ENCODE measurements around the gene KCND2.

KCND2 gene

GRCh38 chr7:120725376-120726039, 452.5 kb downstream of the KCND2 start:
- DNase-seq (ENCODE audit: low read depth), result peak; percentile 76
- peak overlapping the region; percentile 74 for H3K4me3 ChIP-seq (ENCODE audit: low read length)
- no peaks in the 10 kb centered on the region for H3K9me3 ChIP-seq (ENCODE audit: control insufficient read depth, low read length)
- no peaks in the 10 kb centered on the region for H3K36me3 ChIP-seq (ENCODE audit: control insufficient read depth, insufficient read depth, low read length, severe bottlenecking)
- H3K4me1 ChIP-seq (ENCODE audit: control insufficient read depth, insufficient read depth, low read length), result peaks cover 20% of the 10 kb centered on the region
- H3K9ac ChIP-seq (ENCODE audit: low read length), result peak overlapping the region; percentile 35
- no peaks in the 10 kb centered on the region for H3K27me3 ChIP-seq (replicated peaks; ENCODE audit: control insufficient read depth, insufficient read depth, low read length)

GRCh38 chr7:120729245-120729644, 456.3 kb downstream of the KCND2 start:
- no peaks in the 10 kb centered on the region for H3K36me3 ChIP-seq (ENCODE audit: control insufficient read depth, insufficient read depth, low read length, severe bottlenecking)
- DNase-seq (ENCODE audit: low read depth), result no peak
- H3K9me3 ChIP-seq (ENCODE audit: control insufficient read depth, low read length), result no peaks in the 10 kb centered on the region

GRCh38 chr7:120731271-120731670, 458.3 kb downstream of the KCND2 start:
- H3K9ac ChIP-seq (ENCODE audit: low read length), result no peak overlapping the region
- no peak for DNase-seq (ENCODE audit: low read depth)
- no peak overlapping the region for H3K4me3 ChIP-seq (ENCODE audit: low read length)
- H3K27me3 ChIP-seq (replicated peaks; ENCODE audit: control insufficient read depth, insufficient read depth, low read length), result no peaks in the 10 kb centered on the region
- no peaks in the 10 kb centered on the region for H3K36me3 ChIP-seq (ENCODE audit: control insufficient read depth, insufficient read depth, low read length, severe bottlenecking)
- H3K9me3 ChIP-seq (ENCODE audit: control insufficient read depth, low read length), result no peaks in the 10 kb centered on the region
- peaks cover 33% of the 10 kb centered on the region for H3K4me1 ChIP-seq (ENCODE audit: control insufficient read depth, insufficient read depth, low read length)

More at GRCh38 chr7:120729245-120729644, 456.3 kb downstream of the KCND2 start:
- peaks cover 39% of the 10 kb centered on the region for H3K4me1 ChIP-seq (ENCODE audit: control insufficient read depth, insufficient read depth, low read length)
- H3K27me3 ChIP-seq (replicated peaks; ENCODE audit: control insufficient read depth, insufficient read depth, low read length), result no peaks in the 10 kb centered on the region
- H3K4me3 ChIP-seq (ENCODE audit: low read length), result no peak overlapping the region
- no peak overlapping the region for H3K9ac ChIP-seq (ENCODE audit: low read length)

GRCh38 chr7:120732256-120732655, 459.3 kb downstream of the KCND2 start:
- Histone ChIP-seq H3K4me1 (ENCODE audit: control insufficient read depth, insufficient read depth, low read length) (peaks cover 33% of the 10 kb centered on the region), H3K36me3 (ENCODE audit: control insufficient read depth, insufficient read depth, low read length, severe bottlenecking) (no peaks in the 10 kb centered on the region), H3K9ac (ENCODE audit: low read length) (no peak overlapping the region), H3K9me3 (ENCODE audit: control insufficient read depth, low read length) (no peaks in the 10 kb centered on the region), H3K27me3 (replicated peaks; ENCODE audit: control insufficient read depth, insufficient read depth, low read length) (no peaks in the 10 kb centered on the region), H3K4me3 (ENCODE audit: low read length) (no peak overlapping the region)
- DNase-seq (ENCODE audit: low read depth), result no peak

GRCh38 chr7:120733143-120733542, 460.2 kb downstream of the KCND2 start:
- no peaks in the 10 kb centered on the region for H3K36me3 ChIP-seq (ENCODE audit: control insufficient read depth, insufficient read depth, low read length, severe bottlenecking)
- no peaks in the 10 kb centered on the region for H3K9me3 ChIP-seq (ENCODE audit: control insufficient read depth, low read length)
- H3K27me3 ChIP-seq (replicated peaks; ENCODE audit: control insufficient read depth, insufficient read depth, low read length), result no peaks in the 10 kb centered on the region
- H3K9ac ChIP-seq (ENCODE audit: low read length), result no peak overlapping the region
- peak overlapping the region; percentile 19 for H3K4me3 ChIP-seq (ENCODE audit: low read length)
- H3K4me1 ChIP-seq (ENCODE audit: control insufficient read depth, insufficient read depth, low read length), result peaks cover 33% of the 10 kb centered on the region
- DNase-seq (ENCODE audit: low read depth), result no peak

- no peak for DNase-seq (ENCODE audit: low read depth)
- Histone ChIP-seq H3K9me3 (ENCODE audit: control insufficient read depth, low read length) (no peaks in the 10 kb centered on the region), H3K27me3 (replicated peaks; ENCODE audit: control insufficient read depth, insufficient read depth, low read length) (no peaks in the 10 kb centered on the region), H3K4me3 (ENCODE audit: low read length) (no peak overlapping the region), H3K36me3 (ENCODE audit: control insufficient read depth, insufficient read depth, low read length, severe bottlenecking) (no peaks in the 10 kb centered on the region), H3K4me1 (ENCODE audit: control insufficient read depth, insufficient read depth, low read length) (peaks cover 32% of the 10 kb centered on the region), H3K9ac (ENCODE audit: low read length) (no peak overlapping the region)
Measured at GRCh38 chr7:120733835-120734234, 460.9 kb downstream of the KCND2 start.

- no peaks in the 10 kb centered on the region for H3K27me3 ChIP-seq (replicated peaks; ENCODE audit: control insufficient read depth, insufficient read depth, low read length)
- no peak for DNase-seq (ENCODE audit: low read depth)
- H3K9me3 ChIP-seq (ENCODE audit: control insufficient read depth, low read length), result no peaks in the 10 kb centered on the region
- no peaks in the 10 kb centered on the region for H3K36me3 ChIP-seq (ENCODE audit: control insufficient read depth, insufficient read depth, low read length, severe bottlenecking)
- no peak overlapping the region for H3K9ac ChIP-seq (ENCODE audit: low read length)
- H3K4me3 ChIP-seq (ENCODE audit: low read length), result no peak overlapping the region
- H3K4me1 ChIP-seq (ENCODE audit: control insufficient read depth, insufficient read depth, low read length), result peaks cover 21% of the 10 kb centered on the region
Measured at GRCh38 chr7:120735791-120736190, 462.8 kb downstream of the KCND2 start.

GRCh38 chr7:120738816-120739215, 465.8 kb downstream of the KCND2 start:
- Histone ChIP-seq H3K4me1 (ENCODE audit: control insufficient read depth, insufficient read depth, low read length) (peaks cover 3% of the 10 kb centered on the region), H3K9me3 (ENCODE audit: control insufficient read depth, low read length) (no peaks in the 10 kb centered on the region), H3K4me3 (ENCODE audit: low read length) (no peak overlapping the region), H3K36me3 (ENCODE audit: control insufficient read depth, insufficient read depth, low read length, severe bottlenecking) (no peaks in the 10 kb centered on the region), H3K27me3 (replicated peaks; ENCODE audit: control insufficient read depth, insufficient read depth, low read length) (no peaks in the 10 kb centered on the region), H3K9ac (ENCODE audit: low read length) (no peak overlapping the region)
- no peak for DNase-seq (ENCODE audit: low read depth)

GRCh38 chr7:120740348-120740747, 467.4 kb downstream of the KCND2 start:
- Histone ChIP-seq H3K9ac (ENCODE audit: low read length) (peak overlapping the region; percentile 73), H3K9me3 (ENCODE audit: control insufficient read depth, low read length) (no peaks in the 10 kb centered on the region), H3K27me3 (replicated peaks; ENCODE audit: control insufficient read depth, insufficient read depth, low read length) (no peaks in the 10 kb centered on the region), H3K4me1 (ENCODE audit: control insufficient read depth, insufficient read depth, low read length) (no peaks in the 10 kb centered on the region), H3K36me3 (ENCODE audit: control insufficient read depth, insufficient read depth, low read length, severe bottlenecking) (no peaks in the 10 kb centered on the region), H3K4me3 (ENCODE audit: low read length) (peak overlapping the region; percentile 79)
- peak; percentile 48 for DNase-seq (ENCODE audit: low read depth)

GRCh38 chr7:120741371-120742042, 468.5 kb downstream of the KCND2 start:
- no peak for DNase-seq (ENCODE audit: low read depth)
- no peak overlapping the region for H3K4me3 ChIP-seq (ENCODE audit: low read length)
- no peak overlapping the region for H3K9ac ChIP-seq (ENCODE audit: low read length)
- no peaks in the 10 kb centered on the region for H3K9me3 ChIP-seq (ENCODE audit: control insufficient read depth, low read length)
- no peaks in the 10 kb centered on the region for H3K27me3 ChIP-seq (replicated peaks; ENCODE audit: control insufficient read depth, insufficient read depth, low read length)
- no peaks in the 10 kb centered on the region for H3K36me3 ChIP-seq (ENCODE audit: control insufficient read depth, insufficient read depth, low read length, severe bottlenecking)
- no peaks in the 10 kb centered on the region for H3K4me1 ChIP-seq (ENCODE audit: control insufficient read depth, insufficient read depth, low read length)

GRCh38 chr7:120742372-120742771, 469.4 kb downstream of the KCND2 start:
- H3K4me3 ChIP-seq (ENCODE audit: low read length), result no peak overlapping the region
- no peaks in the 10 kb centered on the region for H3K4me1 ChIP-seq (ENCODE audit: control insufficient read depth, insufficient read depth, low read length)
- H3K36me3 ChIP-seq (ENCODE audit: control insufficient read depth, insufficient read depth, low read length, severe bottlenecking), result no peaks in the 10 kb centered on the region
- H3K9ac ChIP-seq (ENCODE audit: low read length), result no peak overlapping the region
- no peaks in the 10 kb centered on the region for H3K9me3 ChIP-seq (ENCODE audit: control insufficient read depth, low read length)
- no peaks in the 10 kb centered on the region for H3K27me3 ChIP-seq (replicated peaks; ENCODE audit: control insufficient read depth, insufficient read depth, low read length)
- no peak for DNase-seq (ENCODE audit: low read depth)

Measured in adipocyte (in vitro differentiated cells).